Mesodermal cell (in vitro differentiated cells): ENCODE results near the gene NOS3.

Source experiments
- H3K27ac ChIP-seq: 2 replicates; pipeline ENCODE4 v1.7.0; 2013; ENCODE audit warnings: mild to moderate bottlenecking, low read depth, low read length, moderate library complexity; ENCODE audit not compliant: severe bottlenecking
- H3K36me3 ChIP-seq: 2 replicates; pipeline ENCODE4 v1.7.1; 2013; ENCODE audit warnings: mild to moderate bottlenecking, low read length, moderate library complexity; ENCODE audit not compliant: control insufficient read depth, insufficient read depth
- H3K4me1 ChIP-seq: one replicate; pipeline ENCODE4 v1.7.1; 2013; ENCODE audit warnings: mild to moderate bottlenecking, low read length; ENCODE audit not compliant: insufficient read depth, control insufficient read depth, poor library complexity, severe bottlenecking
- H3K4me3 ChIP-seq: 2 replicates; pipeline ENCODE4 v1.7.0; 2013; ENCODE audit warnings: low read length, control low read depth, mild to moderate bottlenecking; ENCODE audit not compliant: insufficient read depth, poor library complexity, severe bottlenecking; ENCODE audit errors: extremely low read depth
- H3K9me3 ChIP-seq: 2 replicates; pipeline ENCODE4 v1.7.1; 2013; ENCODE audit warnings: mild to moderate bottlenecking, low read length, moderate library complexity; ENCODE audit not compliant: control insufficient read depth
- WGBS, 2 experiments: methylation state at CpG; one replicate each; pipeline ENCODE4 v1.1.5; 2013; ENCODE audit warnings: missing lambda C conversion rate in 2 of 2; ENCODE audit not compliant: insufficient coverage in 2 of 2; 5-methylcytosine and 5-hydroxymethylcytosine counted together

Gene NOS3

GRCh38 chr7:150946421-150947240 lies 44.2 kb upstream of the NOS3 start:
- peaks cover 38% of the 10 kb centered on the region for H3K4me1 ChIP-seq
- no peaks in the 10 kb centered on the region for H3K9me3 ChIP-seq
- 78 to 81% methylated on average over 17 to 24 of the region's 27 CpGs for WGBS, 2 experiments
- H3K27ac ChIP-seq = no peak overlapping the region
- H3K36me3 ChIP-seq = no peaks in the 10 kb centered on the region
- no peak overlapping the region for H3K4me3 ChIP-seq

- 36 to 39% methylated on average over 20 to 24 of the region's 31 CpGs for WGBS, 2 experiments
These were observed 43.5 kb upstream of the NOS3 start for GRCh38 chr7:150947241-150947745.

GRCh38 chr7:150947761-150948651 lies 42.8 kb upstream of the NOS3 start:
- 25 to 42% methylated on average over 13 to 15 of the region's 34 CpGs for WGBS, 2 experiments
- Histone ChIP-seq H3K4me3 (no peak overlapping the region), H3K9me3 (no peaks in the 10 kb centered on the region), H3K27ac (no peak overlapping the region), H3K36me3 (no peaks in the 10 kb centered on the region), H3K4me1 (peaks cover 38% of the 10 kb centered on the region)

More at GRCh38 chr7:150947241-150947745, 43.5 kb upstream of the NOS3 start:
- peaks cover 38% of the 10 kb centered on the region for H3K4me1 ChIP-seq
- H3K27ac ChIP-seq = no peak overlapping the region
- H3K4me3 ChIP-seq = no peak overlapping the region
- no peaks in the 10 kb centered on the region for H3K36me3 ChIP-seq
- H3K9me3 ChIP-seq = no peaks in the 10 kb centered on the region

DNA sequence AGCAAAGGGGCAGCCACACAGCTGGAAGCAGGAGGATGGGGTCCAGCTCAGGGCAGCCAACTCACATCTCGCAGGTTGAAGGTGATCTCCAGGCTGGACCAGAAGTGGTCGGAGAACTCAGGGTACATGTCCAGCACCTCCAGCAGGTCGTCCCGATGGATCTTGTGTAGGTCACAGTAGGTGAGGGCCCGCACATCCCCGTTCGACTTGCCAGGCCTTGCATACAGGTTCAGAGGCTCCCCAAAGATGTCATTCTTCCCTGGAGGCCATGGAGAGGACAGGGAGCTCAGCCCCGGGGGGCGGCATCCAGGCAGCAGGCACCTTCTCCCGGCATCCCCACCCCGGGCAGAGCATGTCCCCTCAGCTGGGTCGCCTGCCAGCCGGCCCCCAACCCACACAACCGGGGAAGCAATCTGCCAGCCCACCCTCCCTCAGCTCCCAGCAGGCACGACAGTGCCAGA lies 42.0 kb upstream of the NOS3 start:
- 81 to 83% methylated on average over 5 to 15 of the region's 15 CpGs for WGBS, 2 experiments

GRCh38 chr7:150949564-150949963 lies 41.3 kb upstream of the NOS3 start:
- no peaks in the 10 kb centered on the region for H3K9me3 ChIP-seq
- H3K4me3 ChIP-seq = no peak overlapping the region
- peaks cover 38% of the 10 kb centered on the region for H3K4me1 ChIP-seq
- H3K27ac ChIP-seq = peak overlapping the region; percentile 29
- no peaks in the 10 kb centered on the region for H3K36me3 ChIP-seq
- 28 to 50% methylated on average over 2 of the region's 4 CpGs for WGBS, 2 experiments

More for the DNA sequence above, 42.0 kb upstream of the NOS3 start:
- no peak overlapping the region for H3K27ac ChIP-seq
- peaks cover 38% of the 10 kb centered on the region for H3K4me1 ChIP-seq
- H3K36me3 ChIP-seq = no peaks in the 10 kb centered on the region
- no peak overlapping the region for H3K4me3 ChIP-seq
- H3K9me3 ChIP-seq = no peaks in the 10 kb centered on the region

GRCh38 chr7:150949971-150950491 lies 40.8 kb upstream of the NOS3 start:
- Histone ChIP-seq H3K36me3 (no peaks in the 10 kb centered on the region), H3K27ac (peak overlapping the region; percentile 29), H3K4me3 (no peak overlapping the region), H3K4me1 (peaks cover 38% of the 10 kb centered on the region), H3K9me3 (no peaks in the 10 kb centered on the region)
- 90 to 93% methylated on average over 7 to 15 of the region's 16 CpGs for WGBS, 2 experiments

DNA sequence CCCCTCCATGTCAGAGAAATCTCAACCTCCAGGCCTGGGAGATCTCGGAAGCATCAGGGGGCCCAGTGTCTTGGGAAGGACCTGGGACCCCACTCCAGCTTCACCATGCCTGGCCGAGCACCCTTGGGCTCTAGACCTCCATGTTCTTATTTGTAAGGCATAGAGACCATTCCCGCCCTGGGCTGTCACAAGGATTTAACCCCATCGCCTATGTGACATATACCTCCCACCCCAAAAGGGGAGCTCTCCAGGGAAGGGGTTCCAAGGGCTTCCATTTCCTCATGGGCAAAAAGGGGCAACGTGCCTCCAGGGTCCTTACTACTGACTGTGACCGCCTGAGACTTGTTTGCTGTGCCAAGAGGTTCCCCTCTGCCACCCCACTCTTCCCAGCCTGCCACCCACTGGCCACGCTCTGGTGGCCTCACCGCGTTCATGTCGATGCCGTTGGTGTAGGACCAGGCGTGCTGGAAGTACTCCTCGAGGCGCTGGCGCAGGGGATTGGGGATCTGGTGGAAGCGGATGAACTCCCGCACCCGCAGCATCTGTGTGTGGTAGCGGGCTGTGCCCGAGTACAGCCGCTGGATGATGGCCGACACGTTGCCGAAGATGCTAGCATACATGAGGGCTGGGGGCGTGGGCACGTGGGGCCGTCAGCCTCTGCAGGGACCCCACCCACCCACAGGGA lies 40.2 kb upstream of the NOS3 start:
- no peak overlapping the region for H3K27ac ChIP-seq
- WGBS, 2 experiments = 96 to 97% methylated on average over 24 to 26 of the region's 27 CpGs
- H3K4me3 ChIP-seq = no peak overlapping the region
- no peaks in the 10 kb centered on the region for H3K9me3 ChIP-seq
- H3K36me3 ChIP-seq = no peaks in the 10 kb centered on the region
- peaks cover 38% of the 10 kb centered on the region for H3K4me1 ChIP-seq

DNA sequence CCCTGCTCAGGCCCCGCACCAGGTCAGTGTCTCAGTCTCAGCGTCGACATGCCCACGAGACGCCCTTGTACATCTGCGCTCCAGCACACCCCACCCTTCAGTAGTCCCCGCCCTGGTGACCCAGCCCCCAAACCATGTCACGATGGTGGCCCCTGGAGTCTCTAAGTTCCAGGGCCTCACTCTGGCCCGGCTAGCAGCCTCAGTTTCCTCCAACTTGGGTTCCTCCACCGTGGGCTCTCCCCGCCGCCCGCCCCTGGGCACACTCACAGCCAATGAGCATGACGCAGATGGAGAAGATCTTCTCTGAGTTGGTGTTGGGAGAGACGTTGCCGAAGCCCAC lies 39.7 kb upstream of the NOS3 start:
- Histone ChIP-seq H3K36me3 (no peaks in the 10 kb centered on the region), H3K9me3 (no peaks in the 10 kb centered on the region), H3K4me3 (no peak overlapping the region), H3K27ac (no peak overlapping the region), H3K4me1 (peaks cover 38% of the 10 kb centered on the region)
- 98 to 99% methylated on average over 13 to 16 of the region's 16 CpGs for WGBS, 2 experiments

- peaks cover 37% of the 10 kb centered on the region for H3K4me1 ChIP-seq
These were observed 39.3 kb upstream of the NOS3 start for GRCh38 chr7:150951521-150951920.

More at GRCh38 chr7:150951521-150951920, 39.3 kb upstream of the NOS3 start:
- no peaks in the 10 kb centered on the region for H3K36me3 ChIP-seq
- H3K27ac ChIP-seq = no peak overlapping the region
- WGBS, 2 experiments = 97 to 100% methylated on average over 16 to 28 of the region's 28 CpGs
- H3K9me3 ChIP-seq = no peaks in the 10 kb centered on the region
- no peak overlapping the region for H3K4me3 ChIP-seq
